Ishikawa (cell line): ENCODE results near the gene PODXL2.

Source experiments
- EP300 ChIP-seq: IDR thresholded peaks from 2 replicates; pipeline ENCODE4 v1.6.1; 2012; ENCODE audit warnings: borderline replicate concordance
- RAD21 ChIP-seq: IDR thresholded peaks from 2 replicates; pipeline ENCODE4 v1.6.1; 2012; ENCODE audit warnings: low read depth
- REST ChIP-seq: IDR thresholded peaks from 2 replicates; pipeline ENCODE4 v1.6.1; 2012; ENCODE audit warnings: low read depth, mild to moderate bottlenecking
- TAF1 ChIP-seq: IDR thresholded peaks from 2 replicates; pipeline ENCODE4 v1.6.1; 2012; ENCODE audit warnings: low read depth, mild to moderate bottlenecking

GRCh38 chr3:127634653-127635052, 5.7 kb downstream of the PODXL2 start:
- TF ChIP-seq EP300 (no peak), TAF1 (no peak), REST (no peak), RAD21 (no peak)
